CD14-positive monocyte (primary cell): ENCODE results near the gene UPK3BL1. TPM values are rescaled to one million over a fixed set of nuclear protein-coding genes. Genes with fewer than 3 reads are reported as not detected.
"Not testable (repeated sequence)": the region's sequence is repeated elsewhere in the genome, so short reads cannot be mapped to it uniquely, and the experiment has no call there.

Source experiments
- DNase-seq, 3 donors: peaks; one replicate each; pipeline ENCODE4 v3.0.0-alpha.2; 2011 to 2022
- H2AFZ ChIP-seq: 2 replicates; pipeline ENCODE4 v1.6.0; 2012; ENCODE audit warnings: mild to moderate bottlenecking, low read depth, low read length, inconsistent platforms; ENCODE audit not compliant: insufficient read depth, poor library complexity, severe bottlenecking
- H3K27ac ChIP-seq, 2 donors: 1 replicate in 1 of 2; 2 replicates in 1 of 2; pipeline ENCODE4 v1.5.1; 2012 to 2013; ENCODE audit warnings: low read length in 2 of 2, control low read depth in 1 of 2, inconsistent platforms in 1 of 2, low read depth in 1 of 2, mild to moderate bottlenecking in 1 of 2
- H3K27me3 ChIP-seq, 2 donors: one replicate each; pipeline versions ENCODE4 v1.6.0 to v1.6.1; 2011 to 2013; ENCODE audit warnings: low read length in 2 of 2; ENCODE audit not compliant: control insufficient read depth in 2 of 2, insufficient read depth in 2 of 2
- H3K36me3 ChIP-seq, 2 donors: replicated peaks in 1 of 2; 1 replicate in 1 of 2; 2 replicates in 1 of 2; pipeline versions ENCODE4 v1.5.1 to v1.6.1; 2012 to 2013; ENCODE audit warnings: low read length in 2 of 2, control low read depth in 1 of 2, inconsistent platforms in 1 of 2, mild to moderate bottlenecking in 1 of 2; ENCODE audit not compliant: insufficient read depth in 2 of 2, control insufficient read depth in 1 of 2
- H3K4me1 ChIP-seq, 2 donors: 1 replicate in 1 of 2; 2 replicates in 1 of 2; pipeline versions ENCODE4 v1.5.1 to v1.6.1; 2012 to 2013; ENCODE audit warnings: low read length in 2 of 2, control low read depth in 1 of 2, inconsistent platforms in 1 of 2, mild to moderate bottlenecking in 1 of 2, moderate library complexity in 1 of 2; ENCODE audit not compliant: insufficient read depth in 2 of 2, control insufficient read depth in 1 of 2
- H3K4me2 ChIP-seq: replicated peaks from 2 replicates; pipeline ENCODE3; 2012; ENCODE audit warnings: low read length, moderate library complexity, mild to moderate bottlenecking; ENCODE audit not compliant: poor library complexity, severe bottlenecking; ENCODE audit errors: extremely low read depth
- H3K4me3 ChIP-seq, 3 experiments: fragments of 200-600 bp in 1 of 3; sonication (generic) in 1 of 3; replicated peaks in 1 of 3; 1 replicate in 2 of 3; 2 replicates in 1 of 3; pipeline ENCODE4 v1.5.1; 2011 to 2013; ENCODE audit warnings: low read length in 3 of 3, mild to moderate bottlenecking in 3 of 3, control low read depth in 2 of 3, low read depth in 2 of 3, inconsistent platforms in 1 of 3, moderate library complexity in 1 of 3
- H3K79me2 ChIP-seq: 2 replicates; pipeline ENCODE4 v1.6.0; 2012; ENCODE audit warnings: mild to moderate bottlenecking, control low read depth, inconsistent platforms, low read length, moderate library complexity; ENCODE audit not compliant: insufficient read depth
- H3K9ac ChIP-seq: 2 replicates; pipeline ENCODE4 v1.6.0; 2017; ENCODE audit warnings: low read length, mild to moderate bottlenecking; ENCODE audit not compliant: insufficient read depth, poor library complexity, severe bottlenecking
- H3K9me3 ChIP-seq, 2 donors: replicated peaks in 1 of 2; 1 replicate in 1 of 2; 2 replicates in 1 of 2; pipeline versions ENCODE4 v1.5.1 to v1.6.1; 2012 to 2013; ENCODE audit warnings: low read length in 2 of 2, control low read depth in 1 of 2; ENCODE audit not compliant: control insufficient read depth in 1 of 2, insufficient read depth in 1 of 2
- H4K20me1 ChIP-seq: 2 replicates; pipeline ENCODE4 v1.6.0; 2012; ENCODE audit warnings: mild to moderate bottlenecking, low read length, control low read depth, moderate library complexity; ENCODE audit not compliant: insufficient read depth
- H3K27ac Mint-ChIP-seq, 7 donors: one replicate each; pipeline ENCODE4 v1.8.0; 2020; ENCODE audit warnings: mild to moderate bottlenecking in 7 of 7, mixed read lengths in 7 of 7, moderate library complexity in 6 of 7, inconsistent platforms in 2 of 7
- H3K27me3 Mint-ChIP-seq, 3 donors: one replicate each; pipeline ENCODE4 v1.8.0; 2021 to 2022; ENCODE audit warnings: low read depth in 3 of 3, mild to moderate bottlenecking in 3 of 3, mixed read lengths in 3 of 3, moderate library complexity in 3 of 3, inconsistent platforms in 1 of 3
- H3K36me3 Mint-ChIP-seq, 2 donors: one replicate each; pipeline ENCODE4 v1.8.0; 2020; ENCODE audit warnings: mixed read lengths in 2 of 2, inconsistent platforms in 1 of 2, mild to moderate bottlenecking in 1 of 2
- H3K4me1 Mint-ChIP-seq: one replicate; pipeline ENCODE4 v1.8.0; 2020; ENCODE audit warnings: mild to moderate bottlenecking, mixed read lengths
- H3K4me3 Mint-ChIP-seq, 2 donors: one replicate each; pipeline ENCODE4 v1.8.0; 2020; ENCODE audit warnings: mild to moderate bottlenecking in 2 of 2, mixed read lengths in 2 of 2, moderate library complexity in 1 of 2
- H3K9me3 Mint-ChIP-seq, 7 donors: one replicate each; pipeline ENCODE4 v1.8.0; 2020 to 2022; ENCODE audit warnings: mixed read lengths in 7 of 7, mild to moderate bottlenecking in 6 of 7, moderate library complexity in 6 of 7, inconsistent platforms in 2 of 7
- WGBS: methylation state at CpG from one replicate; pipeline ENCODE4 v1.1.5; 2013; ENCODE audit warnings: missing lambda C conversion rate; ENCODE audit not compliant: insufficient coverage; 5-methylcytosine and 5-hydroxymethylcytosine counted together
- intact Hi-C, 2 donors: fragments of 100-400 bp; cut with micrococcal nuclease; formaldehyde crosslinking; loops; one replicate each; pipeline versions ENCODE4 v1.15.0 to v1.15.1; 2023
- polyA minus RNA-seq: library from RNA; depleted of rRNA, polyadenylated mRNA; stranded (reverse); fragments of >200 nt; gene quantifications from 2 replicates; pipeline ENCODE4 v1.2.3, GENCODE V29; 2012
- polyA plus RNA-seq, 3 donors: library from polyadenylated mRNA; depleted of rRNA in 1 of 3; unstranded in 2 of 3; stranded (reverse) in 1 of 3; fragments of 300-500 nt in 2 of 3; fragments of >200 nt in 1 of 3; fragmentation: Illumina TruSeq in 2 of 3; gene quantifications; 1 replicate in 2 of 3; 2 replicates in 1 of 3; pipeline ENCODE4 v1.2.3, GENCODE V29; 2012 to 2021
- total RNA-seq, 12 experiments: library from RNA in 1 of 12; stranded (reverse) in 1 of 12; fragments of 120-200 nt in 1 of 12; gene quantifications; one replicate each; pipeline ENCODE4 v1.2.4 and lab custom pipeline; 2013 to 2026; ENCODE audit warnings: mixed read lengths in 6 of 12, inconsistent platforms in 1 of 12

Gene UPK3BL1
- 32.4 TPM for total RNA-seq (2013)
- polyA plus RNA-seq (100 to 1,000 TPM in 1 of 3 donors, 10 to 100 TPM in 2; 19.6 to 101 (median 21.6) TPM), polyA minus RNA-seq (3.9 and 5.6 TPM in 2 replicates), total RNA-seq (lab: John Stamatoyannopoulos, UW) (0 reads per million in 11 experiments)

- H3K9ac ChIP-seq, H3K4me3 Mint-ChIP-seq, H3K79me2 ChIP-seq, H3K4me1 Mint-ChIP-seq, H3K27ac ChIP-seq, DNase-seq, H3K27me3 ChIP-seq, H3K4me2 ChIP-seq, H3K4me3 ChIP-seq, H3K4me1 ChIP-seq, H2AFZ ChIP-seq, H3K36me3 Mint-ChIP-seq, intact Hi-C loops, H3K9me3 ChIP-seq, H3K27me3 Mint-ChIP-seq, H3K27ac Mint-ChIP-seq, H4K20me1 ChIP-seq, H3K9me3 Mint-ChIP-seq, H3K36me3 ChIP-seq: not testable (repeated sequence)
- no CpG with 5 or more reads among the region's 9 CpGs for whole genome bisulfite sequencing
These were observed at the start of gene UPK3BL1 for GRCh38 chr7:102642691-102643090. Gene UPK3BL1, minus strand, starts transcription at chr7:102642791. Its CDS starts 50 bp downstream, at chr7:102642741.

GRCh38 chr7:102690602-102691001 is 48.0 kb upstream of the UPK3BL1 start:
- not testable (repeated sequence) for H3K9me3 Mint-ChIP-seq

GRCh38 chr7:102689436-102690282 is 47.1 kb upstream of the UPK3BL1 start:
- H3K9me3 Mint-ChIP-seq, H3K9me3 ChIP-seq, H3K27ac Mint-ChIP-seq, H3K36me3 ChIP-seq, H3K4me1 Mint-ChIP-seq, H3K27me3 ChIP-seq, H2AFZ ChIP-seq, H3K79me2 ChIP-seq, H3K36me3 Mint-ChIP-seq, H3K4me3 Mint-ChIP-seq, H3K4me1 ChIP-seq, DNase-seq, H3K9ac ChIP-seq, H3K4me3 ChIP-seq, H4K20me1 ChIP-seq, H3K4me2 ChIP-seq, H3K27me3 Mint-ChIP-seq, intact Hi-C loops, H3K27ac ChIP-seq: not testable (repeated sequence)
- no CpG with 5 or more reads among the region's 74 CpGs for WGBS

More at GRCh38 chr7:102690602-102691001, 48.0 kb upstream of the UPK3BL1 start:
- intact Hi-C loops, H3K27me3 Mint-ChIP-seq, H2AFZ ChIP-seq, H3K9ac ChIP-seq, H3K79me2 ChIP-seq, H3K4me2 ChIP-seq, H4K20me1 ChIP-seq, H3K27ac ChIP-seq, H3K4me1 Mint-ChIP-seq, H3K4me1 ChIP-seq, H3K4me3 ChIP-seq, H3K27ac Mint-ChIP-seq, H3K36me3 ChIP-seq, H3K9me3 ChIP-seq, DNase-seq, H3K27me3 ChIP-seq, H3K36me3 Mint-ChIP-seq: not testable (repeated sequence)
- H3K4me3 Mint-ChIP-seq: peak overlapping the region in 1 of 2 donors; percentile 16
- no CpG with 5 or more reads among the region's 6 CpGs for WGBS

GRCh38 chr7:102688299-102689036 is 45.9 kb upstream of the UPK3BL1 start:
- H3K27ac ChIP-seq, H3K36me3 ChIP-seq, H3K9me3 ChIP-seq, H3K9me3 Mint-ChIP-seq, H3K4me2 ChIP-seq, H3K79me2 ChIP-seq, H3K4me1 Mint-ChIP-seq, H2AFZ ChIP-seq, H3K27me3 Mint-ChIP-seq, DNase-seq, H3K4me3 Mint-ChIP-seq, H4K20me1 ChIP-seq, H3K9ac ChIP-seq, H3K4me3 ChIP-seq, H3K27ac Mint-ChIP-seq, H3K4me1 ChIP-seq, intact Hi-C loops, H3K27me3 ChIP-seq, H3K36me3 Mint-ChIP-seq: not testable (repeated sequence)
- no CpG with 5 or more reads among the region's 37 CpGs for WGBS
